PFSK-1 (cell line): Measurements from ENCODE around the gene EGLN2.

Experiments used
- FOXP2 ChIP-seq: optimal IDR thresholded peaks from 2 replicates; pipeline ENCODE3; 2011; ENCODE audit warnings: borderline replicate concordance, control low read depth, inconsistent platforms; ENCODE audit not compliant: insufficient read depth; ENCODE audit errors: extremely low read length, extremely low read depth
- POLR2AphosphoS5 ChIP-seq: IDR thresholded peaks from 2 replicates; pipeline ENCODE4 v1.6.1; 2012; ENCODE audit warnings: low read depth, mild to moderate bottlenecking, control low read depth, low read length, moderate library complexity
- REST ChIP-seq, 2 experiments: IDR thresholded peaks; 2 replicates each; pipeline versions ENCODE4 v1.6.1 to v1.8.0; 2011 to 2012; ENCODE audit warnings: low read depth in 2 of 2, low read length in 2 of 2, control low read depth in 1 of 2, inconsistent platforms in 1 of 2, mild to moderate bottlenecking in 1 of 2, moderate library complexity in 1 of 2; ENCODE audit not compliant: insufficient read depth in 1 of 2
- SIN3A ChIP-seq: IDR thresholded peaks from 2 replicates; pipeline ENCODE4 v1.6.1; 2012; ENCODE audit warnings: mild to moderate bottlenecking, low read length, moderate library complexity, borderline replicate concordance; ENCODE audit not compliant: insufficient read depth
- TAF1 ChIP-seq: IDR thresholded peaks from 2 replicates; pipeline ENCODE4 v1.6.1; 2012; ENCODE audit warnings: low read length, control low read depth, borderline replicate concordance; ENCODE audit not compliant: insufficient read depth

EGLN2 gene

GRCh38 chr19:40807147-40808020 is 8.4 kb downstream of the EGLN2 start:
- TF ChIP-seq POLR2AphosphoS5 (no peak), SIN3A (no peak), FOXP2 (no peak), REST (IDR thresholded peaks at IDR 0.05; ENCODE audit: insufficient read depth in 1 of 2, low read depth in 2 of 2, low read length in 2 of 2) (no peak), TAF1 (no peak)

- no peak for TF ChIP-seq REST (IDR thresholded peaks at IDR 0.05; ENCODE audit: insufficient read depth in 1 of 2, low read depth in 2 of 2, low read length in 2 of 2)
- no peak for TF ChIP-seq SIN3A
Measured at GRCh38 chr19:40808021-40808325, 9.0 kb downstream of the EGLN2 start.

GRCh38 chr19:40808497-40808896 is 9.5 kb downstream of the EGLN2 start:
- TF ChIP-seq SIN3A (no peak), POLR2AphosphoS5 (peak; percentile 36; the same call in 1 of the 2 replicates), FOXP2 (no peak), REST (IDR thresholded peaks at IDR 0.05; ENCODE audit: insufficient read depth in 1 of 2, low read depth in 2 of 2, low read length in 2 of 2) (no peak), TAF1 (no peak)

GRCh38 chr19:40809358-40810086 is 10.5 kb downstream of the EGLN2 start:
- TF ChIP-seq FOXP2 (no peak), REST (IDR thresholded peaks at IDR 0.05; ENCODE audit: insufficient read depth in 1 of 2, low read depth in 2 of 2, low read length in 2 of 2) (no peak), TAF1 (no peak), SIN3A (no peak), POLR2AphosphoS5 (no peak)
